SU-DHL-6 (cell line): ENCODE data around the gene TTYH3.

Source experiments
- CTCF ChIP-seq: fragments of 200-600 bp; sonication (generic); IDR thresholded peaks from one replicate; pipeline ENCODE4 v1.5.1; 2017; ENCODE audit warnings: antibody characterized with exemption, mild to moderate bottlenecking, low read length, moderate library complexity; ENCODE audit not compliant: insufficient read depth, poor library complexity, severe bottlenecking
- EZH2phosphoT487 ChIP-seq: fragments of 200-600 bp; sonication (generic), shearing (Covaris generic); conservative IDR thresholded peaks from 2 replicates; pipeline ENCODE4 v1.6.1; 2018; ENCODE audit warnings: mild to moderate bottlenecking, antibody characterized with exemption, low read length, moderate library complexity, mixed read lengths

- TF ChIP-seq CTCF (no peak), EZH2phosphoT487 (no peak)
These were observed 69.6 kb downstream of the TTYH3 start for GRCh38 chr7:2701424-2701823.
